ENCODE results near the gene DSP.

The DSP gene

GRCh38 chr6:7578931-7579330 is 37.5 kb downstream of the DSP start:
- DNase-seq, result no peak
- H3K9ac ChIP-seq (ENCODE audit: low read depth, low read length), result no peak overlapping the region
- no peak overlapping the region for H2AFZ ChIP-seq (ENCODE audit: low read depth, low read length)
- ATAC-seq (ENCODE audit: insufficient read depth, low read depth), result no peak
- no peaks in the 10 kb centered on the region for H4K20me1 ChIP-seq (ENCODE audit: insufficient read depth, low read length)
- TF ChIP-seq EZH2 (IDR thresholded peaks at IDR 0.05; ENCODE audit: borderline replicate concordance, low read depth, low read length, severe bottlenecking) (no peak), CTCF (IDR thresholded peaks at IDR 0.05; ENCODE audit: borderline replicate concordance, extremely low read depth, low read length, poor library complexity, severe bottlenecking) (no peak)
- no peaks in the 10 kb centered on the region for H3K4me1 ChIP-seq (ENCODE audit: insufficient read depth, low read length)
- no peak overlapping the region for H3K4me3 ChIP-seq (ENCODE audit: low read depth in 1 of 2, low read length in 2 of 2)
- H3K4me2 ChIP-seq (ENCODE audit: insufficient read depth, low read length), result no peak overlapping the region
- no peaks in the 10 kb centered on the region for H3K9me3 ChIP-seq (ENCODE audit: insufficient read depth, low read length, severe bottlenecking)
- H3K36me3 ChIP-seq (ENCODE audit: insufficient read depth, low read length), result no peaks in the 10 kb centered on the region
- H3K27me3 ChIP-seq (ENCODE audit: insufficient read depth, low read length, poor library complexity), result peaks cover 51% of the 10 kb centered on the region
- no peak overlapping the region for H3K27ac ChIP-seq (ENCODE audit: low read length)
- no peaks in the 10 kb centered on the region for H3K79me2 ChIP-seq (ENCODE audit: insufficient read depth, low read length)

GRCh38 chr6:7579851-7580250 is 38.4 kb downstream of the DSP start:
- TF ChIP-seq CTCF (IDR thresholded peaks at IDR 0.05; ENCODE audit: borderline replicate concordance, extremely low read depth, low read length, poor library complexity, severe bottlenecking), result no peak
- TF ChIP-seq EZH2 (IDR thresholded peaks at IDR 0.05; ENCODE audit: borderline replicate concordance, low read depth, low read length, severe bottlenecking), result no peak
- no peak overlapping the region for H3K27ac ChIP-seq (ENCODE audit: low read length)
- H3K4me3 ChIP-seq (ENCODE audit: low read depth in 1 of 2, low read length in 2 of 2), result no peak overlapping the region
- H2AFZ ChIP-seq (ENCODE audit: low read depth, low read length), result no peak overlapping the region
- DNase-seq (no peak), ATAC-seq (ENCODE audit: insufficient read depth, low read depth) (no peak)
- no peaks in the 10 kb centered on the region for H3K4me1 ChIP-seq (ENCODE audit: insufficient read depth, low read length)
- H3K9me3 ChIP-seq (ENCODE audit: insufficient read depth, low read length, severe bottlenecking), result no peaks in the 10 kb centered on the region
- no peak overlapping the region for H3K4me2 ChIP-seq (ENCODE audit: insufficient read depth, low read length)
- no peaks in the 10 kb centered on the region for H3K79me2 ChIP-seq (ENCODE audit: insufficient read depth, low read length)
- H3K9ac ChIP-seq (ENCODE audit: low read depth, low read length), result no peak overlapping the region
- H3K27me3 ChIP-seq (ENCODE audit: insufficient read depth, low read length, poor library complexity), result peaks cover 47% of the 10 kb centered on the region
- no peaks in the 10 kb centered on the region for H3K36me3 ChIP-seq (ENCODE audit: insufficient read depth, low read length)
- H4K20me1 ChIP-seq (ENCODE audit: insufficient read depth, low read length), result no peaks in the 10 kb centered on the region

- H2AFZ ChIP-seq (ENCODE audit: low read depth, low read length), result no peak overlapping the region
Measured at GRCh38 chr6:7580537-7580926, 39.1 kb downstream of the DSP start.

GRCh38 chr6:7580927-7581618 is 39.6 kb downstream of the DSP start:
- Histone ChIP-seq H3K4me1 (ENCODE audit: insufficient read depth, low read length) (no peaks in the 10 kb centered on the region), H3K9ac (ENCODE audit: low read depth, low read length) (no peak overlapping the region), H2AFZ (ENCODE audit: low read depth, low read length) (no peak overlapping the region), H3K36me3 (ENCODE audit: insufficient read depth, low read length) (no peaks in the 10 kb centered on the region), H3K4me3 (ENCODE audit: low read depth in 1 of 2, low read length in 2 of 2) (no peak overlapping the region), H3K27ac (ENCODE audit: low read length) (no peak overlapping the region), H3K9me3 (ENCODE audit: insufficient read depth, low read length, severe bottlenecking) (no peaks in the 10 kb centered on the region), H3K27me3 (ENCODE audit: insufficient read depth, low read length, poor library complexity) (peaks cover 36% of the 10 kb centered on the region), H3K79me2 (ENCODE audit: insufficient read depth, low read length) (no peaks in the 10 kb centered on the region), H4K20me1 (ENCODE audit: insufficient read depth, low read length) (no peaks in the 10 kb centered on the region), H3K4me2 (ENCODE audit: insufficient read depth, low read length) (no peak overlapping the region)
- no peak for TF ChIP-seq EZH2 (IDR thresholded peaks at IDR 0.05; ENCODE audit: borderline replicate concordance, low read depth, low read length, severe bottlenecking)
- no peak for TF ChIP-seq CTCF (IDR thresholded peaks at IDR 0.05; ENCODE audit: borderline replicate concordance, extremely low read depth, low read length, poor library complexity, severe bottlenecking)
- DNase-seq (no peak), ATAC-seq (ENCODE audit: insufficient read depth, low read depth) (no peak)

More at GRCh38 chr6:7580537-7580926, 39.1 kb downstream of the DSP start:
- peaks cover 41% of the 10 kb centered on the region for H3K27me3 ChIP-seq (ENCODE audit: insufficient read depth, low read length, poor library complexity)
- H3K9me3 ChIP-seq (ENCODE audit: insufficient read depth, low read length, severe bottlenecking), result no peaks in the 10 kb centered on the region
- DNase-seq (no peak), ATAC-seq (ENCODE audit: insufficient read depth, low read depth) (no peak)
- no peaks in the 10 kb centered on the region for H3K79me2 ChIP-seq (ENCODE audit: insufficient read depth, low read length)
- no peak for TF ChIP-seq EZH2 (IDR thresholded peaks at IDR 0.05; ENCODE audit: borderline replicate concordance, low read depth, low read length, severe bottlenecking)
- H3K9ac ChIP-seq (ENCODE audit: low read depth, low read length), result no peak overlapping the region
- H3K4me1 ChIP-seq (ENCODE audit: insufficient read depth, low read length), result no peaks in the 10 kb centered on the region
- no peak overlapping the region for H3K4me3 ChIP-seq (ENCODE audit: low read depth in 1 of 2, low read length in 2 of 2)
- H3K36me3 ChIP-seq (ENCODE audit: insufficient read depth, low read length), result no peaks in the 10 kb centered on the region
- no peaks in the 10 kb centered on the region for H4K20me1 ChIP-seq (ENCODE audit: insufficient read depth, low read length)
- no peak overlapping the region for H3K4me2 ChIP-seq (ENCODE audit: insufficient read depth, low read length)
- H3K27ac ChIP-seq (ENCODE audit: low read length), result no peak overlapping the region

Measured in DND-41 (cell line).